Measurements from ENCODE around the gene WBP2. TPM values are rescaled to one million over a fixed set of nuclear protein-coding genes. Genes with fewer than 3 reads are reported as not detected.

Gene WBP2
- total RNA-seq, 1 donor from 2014 or later = 72.6 TPM

GRCh38 chr17:75846692-75847613, 8.2 kb downstream of the WBP2 start:
- Histone ChIP-seq H3K4me3 (ENCODE audit: insufficient read depth, low read depth, low read length) (no peak overlapping the region), H3K36me3 (ENCODE audit: insufficient read depth, low read length) (peaks cover 10% of the 10 kb centered on the region), H2AFZ (ENCODE audit: low read depth, low read length) (no peak overlapping the region), H3K27ac (ENCODE audit: low read depth, low read length) (no peak overlapping the region), H3K4me2 (ENCODE audit: low read length) (no peak overlapping the region), H3K27me3 (ENCODE audit: insufficient read depth, low read length) (no peaks in the 10 kb centered on the region), H3K4me1 (ENCODE audit: insufficient read depth, low read length) (peaks cover 22% of the 10 kb centered on the region), H3K79me2 (ENCODE audit: insufficient read depth, low read length) (no peaks in the 10 kb centered on the region), H3K9ac (ENCODE audit: low read length) (no peak overlapping the region), H4K20me1 (ENCODE audit: insufficient read depth, low read length) (peaks cover 6% of the 10 kb centered on the region), H3K9me3 (ENCODE audit: insufficient read depth, low read depth, low read length) (no peaks in the 10 kb centered on the region)
- H3K9me3 Mint-ChIP-seq (ENCODE audit: unreplicated experiment) = no peaks in the 10 kb centered on the region
- peak overlapping the region; percentile 53 for H3K27ac Mint-ChIP-seq (ENCODE audit: unreplicated experiment)
- DNase-seq (ENCODE audit: low read depth) = no peak
- peaks cover 6% of the 10 kb centered on the region for H3K4me1 Mint-ChIP-seq (ENCODE audit: low read depth, unreplicated experiment)
- FAIRE-seq = no peak
- H3K4me3 Mint-ChIP-seq (ENCODE audit: unreplicated experiment) = no peak overlapping the region
- no peak for TF ChIP-seq EZH2 (IDR thresholded peaks at IDR 0.05; ENCODE audit: insufficient read depth, low read length)
- TF ChIP-seq, protein P1, sequence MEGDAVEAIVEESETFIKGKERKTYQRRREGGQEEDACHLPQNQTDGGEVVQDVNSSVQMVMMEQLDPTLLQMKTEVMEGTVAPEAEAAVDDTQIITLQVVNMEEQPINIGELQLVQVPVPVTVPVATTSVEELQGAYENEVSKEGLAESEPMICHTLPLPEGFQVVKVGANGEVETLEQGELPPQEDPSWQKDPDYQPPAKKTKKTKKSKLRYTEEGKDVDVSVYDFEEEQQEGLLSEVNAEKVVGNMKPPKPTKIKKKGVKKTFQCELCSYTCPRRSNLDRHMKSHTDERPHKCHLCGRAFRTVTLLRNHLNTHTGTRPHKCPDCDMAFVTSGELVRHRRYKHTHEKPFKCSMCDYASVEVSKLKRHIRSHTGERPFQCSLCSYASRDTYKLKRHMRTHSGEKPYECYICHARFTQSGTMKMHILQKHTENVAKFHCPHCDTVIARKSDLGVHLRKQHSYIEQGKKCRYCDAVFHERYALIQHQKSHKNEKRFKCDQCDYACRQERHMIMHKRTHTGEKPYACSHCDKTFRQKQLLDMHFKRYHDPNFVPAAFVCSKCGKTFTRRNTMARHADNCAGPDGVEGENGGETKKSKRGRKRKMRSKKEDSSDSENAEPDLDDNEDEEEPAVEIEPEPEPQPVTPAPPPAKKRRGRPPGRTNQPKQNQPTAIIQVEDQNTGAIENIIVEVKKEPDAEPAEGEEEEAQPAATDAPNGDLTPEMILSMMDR (IDR thresholded peaks at IDR 0.05; ENCODE audit: insufficient read depth, low read depth, low read length) = no peak
- no peaks in the 10 kb centered on the region for H3K27me3 Mint-ChIP-seq (ENCODE audit: low read depth, unreplicated experiment)
- peaks cover 25% of the 10 kb centered on the region for H3K36me3 Mint-ChIP-seq (ENCODE audit: low read depth, unreplicated experiment)

- TF ChIP-seq, protein P1 (IDR thresholded peaks at IDR 0.05; ENCODE audit: insufficient read depth, low read depth, low read length) = no peak
- no peak for TF ChIP-seq EZH2 (IDR thresholded peaks at IDR 0.05; ENCODE audit: insufficient read depth, low read length)
- no peak for FAIRE-seq
- no peaks in the 10 kb centered on the region for H3K9me3 Mint-ChIP-seq (ENCODE audit: unreplicated experiment)
- no peaks in the 10 kb centered on the region for H3K27me3 ChIP-seq (ENCODE audit: insufficient read depth, low read length)
- no peak overlapping the region for H3K4me2 ChIP-seq (ENCODE audit: low read length)
- H3K9ac ChIP-seq (ENCODE audit: low read length) = no peak overlapping the region
- H3K4me1 Mint-ChIP-seq (ENCODE audit: low read depth, unreplicated experiment) = peaks cover 6% of the 10 kb centered on the region
- H3K4me3 ChIP-seq (ENCODE audit: insufficient read depth, low read depth, low read length) = no peak overlapping the region
- H3K9me3 ChIP-seq (ENCODE audit: insufficient read depth, low read depth, low read length) = no peaks in the 10 kb centered on the region
- no peak overlapping the region for H2AFZ ChIP-seq (ENCODE audit: low read depth, low read length)
- H3K27me3 Mint-ChIP-seq (ENCODE audit: low read depth, unreplicated experiment) = no peaks in the 10 kb centered on the region
- peaks cover 17% of the 10 kb centered on the region for H3K4me1 ChIP-seq (ENCODE audit: insufficient read depth, low read length)
- DNase-seq (ENCODE audit: low read depth) = no peak
- peak overlapping the region; percentile 68 for H3K27ac Mint-ChIP-seq (ENCODE audit: unreplicated experiment)
- H3K36me3 Mint-ChIP-seq (ENCODE audit: low read depth, unreplicated experiment) = peaks cover 20% of the 10 kb centered on the region
- peak overlapping the region; percentile 6 for H3K4me3 Mint-ChIP-seq (ENCODE audit: unreplicated experiment)
- H3K36me3 ChIP-seq (ENCODE audit: insufficient read depth, low read length) = peaks cover 10% of the 10 kb centered on the region
- no peak overlapping the region for H3K27ac ChIP-seq (ENCODE audit: low read depth, low read length)
- no peaks in the 10 kb centered on the region for H3K79me2 ChIP-seq (ENCODE audit: insufficient read depth, low read length)
- peaks cover 6% of the 10 kb centered on the region for H4K20me1 ChIP-seq (ENCODE audit: insufficient read depth, low read length)
Measured at GRCh38 chr17:75845933-75846691, 9.0 kb downstream of the WBP2 start.
